ENCODE results near the gene DAB2IP.

Gene DAB2IP

GRCh38 chr9:121633119-121633714 lies 18.2 kb upstream of the DAB2IP start:
- no peaks in the 10 kb centered on the region for H3K36me3 ChIP-seq (ENCODE audit: insufficient read depth, low read length)
- H3K27me3 ChIP-seq (ENCODE audit: insufficient read depth, low read length, poor library complexity), result no peaks in the 10 kb centered on the region
- H3K9ac ChIP-seq (ENCODE audit: low read depth, low read length), result no peak overlapping the region
- ATAC-seq (ENCODE audit: insufficient read depth, low read depth) (no peak), DNase-seq (no peak)
- no peak for TF ChIP-seq CTCF (IDR thresholded peaks at IDR 0.05; ENCODE audit: borderline replicate concordance, extremely low read depth, low read length, poor library complexity, severe bottlenecking)
- TF ChIP-seq EZH2 (IDR thresholded peaks at IDR 0.05; ENCODE audit: borderline replicate concordance, low read depth, low read length, severe bottlenecking), result no peak
- H2AFZ ChIP-seq (ENCODE audit: low read depth, low read length), result no peak overlapping the region
- no peaks in the 10 kb centered on the region for H3K9me3 ChIP-seq (ENCODE audit: insufficient read depth, low read length, severe bottlenecking)
- no peaks in the 10 kb centered on the region for H3K79me2 ChIP-seq (ENCODE audit: insufficient read depth, low read length)
- H3K4me2 ChIP-seq (ENCODE audit: insufficient read depth, low read length), result no peak overlapping the region
- H3K4me1 ChIP-seq (ENCODE audit: insufficient read depth, low read length), result no peaks in the 10 kb centered on the region
- H3K4me3 ChIP-seq (ENCODE audit: low read depth in 1 of 2, low read length in 2 of 2), result no peak overlapping the region
- no peak overlapping the region for H3K27ac ChIP-seq (ENCODE audit: low read length)
- no peaks in the 10 kb centered on the region for H4K20me1 ChIP-seq (ENCODE audit: insufficient read depth, low read length)

GRCh38 chr9:121633736-121634135 lies 17.7 kb upstream of the DAB2IP start:
- Histone ChIP-seq H3K9ac (ENCODE audit: low read depth, low read length) (no peak overlapping the region), H3K36me3 (ENCODE audit: insufficient read depth, low read length) (no peaks in the 10 kb centered on the region), H3K79me2 (ENCODE audit: insufficient read depth, low read length) (no peaks in the 10 kb centered on the region), H3K4me2 (ENCODE audit: insufficient read depth, low read length) (no peak overlapping the region), H2AFZ (ENCODE audit: low read depth, low read length) (no peak overlapping the region), H4K20me1 (ENCODE audit: insufficient read depth, low read length) (no peaks in the 10 kb centered on the region), H3K4me1 (ENCODE audit: insufficient read depth, low read length) (no peaks in the 10 kb centered on the region), H3K27me3 (ENCODE audit: insufficient read depth, low read length, poor library complexity) (no peaks in the 10 kb centered on the region), H3K27ac (ENCODE audit: low read length) (no peak overlapping the region), H3K9me3 (ENCODE audit: insufficient read depth, low read length, severe bottlenecking) (no peaks in the 10 kb centered on the region), H3K4me3 (ENCODE audit: low read depth in 1 of 2, low read length in 2 of 2) (no peak overlapping the region)
- no peak for ATAC-seq (ENCODE audit: insufficient read depth, low read depth)
- TF ChIP-seq CTCF (IDR thresholded peaks at IDR 0.05; ENCODE audit: borderline replicate concordance, extremely low read depth, low read length, poor library complexity, severe bottlenecking) (no peak), EZH2 (IDR thresholded peaks at IDR 0.05; ENCODE audit: borderline replicate concordance, low read depth, low read length, severe bottlenecking) (no peak)
- no peak for DNase-seq

GRCh38 chr9:121634329-121635261 lies 16.8 kb upstream of the DAB2IP start:
- H3K9ac ChIP-seq (ENCODE audit: low read depth, low read length), result no peak overlapping the region
- no peak; the same call in 2 of the 3 replicates for ATAC-seq (ENCODE audit: insufficient read depth, low read depth)
- H3K4me1 ChIP-seq (ENCODE audit: insufficient read depth, low read length), result no peaks in the 10 kb centered on the region
- H2AFZ ChIP-seq (ENCODE audit: low read depth, low read length), result no peak overlapping the region
- H3K4me2 ChIP-seq (ENCODE audit: insufficient read depth, low read length), result no peak overlapping the region
- H3K27ac ChIP-seq (ENCODE audit: low read length), result no peak overlapping the region
- no peaks in the 10 kb centered on the region for H3K9me3 ChIP-seq (ENCODE audit: insufficient read depth, low read length, severe bottlenecking)
- no peaks in the 10 kb centered on the region for H3K79me2 ChIP-seq (ENCODE audit: insufficient read depth, low read length)
- H4K20me1 ChIP-seq (ENCODE audit: insufficient read depth, low read length), result no peaks in the 10 kb centered on the region
- DNase-seq, result no peak
- no peaks in the 10 kb centered on the region for H3K36me3 ChIP-seq (ENCODE audit: insufficient read depth, low read length)
- no peaks in the 10 kb centered on the region for H3K27me3 ChIP-seq (ENCODE audit: insufficient read depth, low read length, poor library complexity)
- no peak for TF ChIP-seq CTCF (IDR thresholded peaks at IDR 0.05; ENCODE audit: borderline replicate concordance, extremely low read depth, low read length, poor library complexity, severe bottlenecking)
- no peak for TF ChIP-seq EZH2 (IDR thresholded peaks at IDR 0.05; ENCODE audit: borderline replicate concordance, low read depth, low read length, severe bottlenecking)
- H3K4me3 ChIP-seq (ENCODE audit: low read depth in 1 of 2, low read length in 2 of 2), result no peak overlapping the region

Data from DND-41 (cell line).